HG03196 (cell line): ENCODE data around the gene PLCH2.
"Not testable (repeated sequence)": the region's sequence is repeated elsewhere in the genome, so short reads cannot be mapped to it uniquely, and the experiment has no call there.

Experiments used
- ATAC-seq: cut with Tn5 transposase; IDR thresholded peaks from one replicate; pipeline ENCODE4 v1.9.1; 2021; ENCODE audit not compliant: unreplicated experiment

The PLCH2 gene

DNA sequence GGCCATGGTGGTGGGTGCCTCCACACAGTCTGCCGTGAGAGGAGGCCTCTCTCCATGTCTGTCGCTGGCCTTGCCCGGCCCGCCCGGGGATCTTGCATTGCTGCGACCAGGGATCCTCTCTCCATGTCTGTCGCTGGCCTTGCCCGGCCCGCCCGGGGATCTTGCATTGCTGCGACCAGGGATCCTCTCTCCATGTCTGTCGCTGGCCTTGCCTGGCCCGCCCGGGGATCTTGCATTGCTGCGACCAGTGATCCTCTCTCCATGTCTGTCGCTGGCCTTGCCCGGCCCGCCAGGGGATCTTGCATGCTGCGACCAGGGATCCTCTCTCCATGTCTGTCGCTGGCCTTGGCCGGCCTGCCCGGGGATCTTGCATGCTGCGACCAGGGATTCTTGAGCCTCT, 35.7 kb upstream of the PLCH2 start:
- ATAC-seq = not testable (repeated sequence)

DNA sequence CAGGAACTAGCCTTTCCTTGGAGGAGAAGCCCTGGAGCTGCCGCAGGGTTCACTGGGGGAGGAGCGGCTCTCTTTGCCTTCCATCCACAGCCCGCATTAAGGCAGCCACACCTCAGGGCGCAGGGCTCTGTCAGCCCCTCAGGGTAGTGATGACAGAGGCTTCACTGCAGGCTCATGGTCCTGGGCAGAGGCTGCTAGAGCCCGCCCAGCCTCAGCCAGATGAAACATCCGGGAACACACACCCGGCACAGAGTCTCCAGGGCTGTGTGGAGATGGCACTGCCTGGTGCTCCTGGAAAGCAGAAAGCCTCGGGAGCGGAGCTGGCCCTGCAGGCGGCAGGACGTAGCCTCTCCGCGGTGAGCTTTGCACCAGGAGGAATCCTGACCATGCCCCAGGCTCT, 34.3 kb upstream of the PLCH2 start:
- ATAC-seq = no peak

DNA sequence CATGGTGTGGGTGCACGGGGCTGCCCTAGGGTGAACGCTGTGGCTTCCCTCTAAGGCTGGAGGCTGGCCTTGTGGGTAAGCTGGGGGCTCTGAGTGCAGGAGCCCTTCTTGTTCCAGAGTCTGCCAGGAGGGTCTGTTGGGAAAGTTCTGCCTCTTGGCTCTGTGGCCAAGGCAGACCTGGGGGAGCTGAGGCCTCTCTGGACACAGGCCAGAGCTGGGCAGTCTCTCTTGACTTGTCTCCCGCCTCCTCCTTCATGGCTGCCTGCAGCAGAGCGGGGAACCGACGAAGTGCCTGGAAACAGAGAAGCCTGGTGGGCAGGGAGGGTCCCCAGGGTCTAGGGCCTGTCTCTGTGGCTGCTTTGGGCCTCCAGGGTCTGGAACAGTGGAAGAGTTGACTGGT, 33.4 kb upstream of the PLCH2 start:
- no peak for ATAC-seq

DNA sequence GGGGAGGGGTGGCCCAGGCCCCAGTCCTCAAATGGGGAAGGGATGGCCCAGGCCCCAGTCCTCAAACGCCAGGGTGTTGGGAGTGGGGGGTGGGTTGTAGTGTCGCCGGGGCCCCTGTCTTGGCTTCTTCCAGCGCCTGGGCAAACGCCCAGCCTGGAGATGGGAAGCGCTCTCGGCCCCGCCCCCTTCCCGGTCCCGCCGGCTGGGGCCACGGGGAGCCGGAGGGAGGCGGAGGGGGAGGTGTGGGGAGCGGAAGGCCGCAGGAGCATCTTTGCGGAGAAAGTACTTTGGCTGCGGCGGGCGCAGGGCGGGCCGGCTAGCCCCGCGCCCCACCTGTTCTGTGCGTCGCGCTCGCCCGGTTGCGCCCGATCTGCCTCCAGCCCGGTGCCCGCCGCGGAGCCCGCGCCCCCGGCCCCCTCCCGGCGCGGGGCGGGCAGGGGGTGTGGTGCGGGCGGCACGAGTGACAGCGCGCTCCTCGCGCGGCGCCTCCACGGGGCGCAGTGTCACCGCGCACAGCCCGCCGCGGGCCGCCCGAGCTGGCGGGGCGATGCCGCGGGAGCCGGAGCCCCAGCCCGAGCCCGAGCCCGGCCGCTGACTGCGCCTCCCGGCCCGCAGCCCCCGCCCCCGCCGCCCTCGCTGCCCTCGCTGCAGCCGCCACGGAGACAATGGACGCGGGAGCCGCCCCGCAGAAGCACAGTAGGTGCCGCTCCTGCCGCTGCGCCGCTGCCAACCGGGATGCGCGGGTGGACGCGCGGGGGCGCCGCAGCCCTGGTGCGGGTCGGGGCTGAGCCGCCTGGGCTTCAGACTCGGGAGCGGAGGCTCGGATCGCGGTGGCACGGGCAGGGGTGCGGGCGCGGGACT, 32.6 kb upstream of the PLCH2 start:
- ATAC-seq = no peak

DNA sequence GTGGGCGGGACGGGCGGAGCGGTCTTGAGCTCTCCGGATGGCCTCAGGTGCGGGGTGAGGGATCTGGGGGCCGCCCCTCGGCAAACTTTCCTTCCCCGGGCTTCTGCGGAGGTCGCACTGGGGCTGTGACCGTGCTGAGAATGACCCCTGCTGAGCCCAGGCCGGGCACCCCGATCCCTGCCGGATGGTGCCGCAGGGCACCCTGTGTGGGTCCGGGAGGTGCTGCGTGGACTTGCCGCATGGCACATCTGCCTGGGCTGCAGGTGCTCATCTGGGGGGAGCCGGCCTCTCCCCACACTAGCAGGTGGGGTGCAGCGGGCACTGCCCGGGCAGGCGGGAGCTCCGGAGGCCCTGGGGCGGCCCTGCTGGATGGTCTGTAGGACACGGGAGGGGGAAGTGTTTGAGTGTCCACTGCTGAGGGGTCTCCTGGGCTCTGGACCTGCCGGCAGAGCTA, 31.9 kb upstream of the PLCH2 start:
- no peak for ATAC-seq

DNA sequence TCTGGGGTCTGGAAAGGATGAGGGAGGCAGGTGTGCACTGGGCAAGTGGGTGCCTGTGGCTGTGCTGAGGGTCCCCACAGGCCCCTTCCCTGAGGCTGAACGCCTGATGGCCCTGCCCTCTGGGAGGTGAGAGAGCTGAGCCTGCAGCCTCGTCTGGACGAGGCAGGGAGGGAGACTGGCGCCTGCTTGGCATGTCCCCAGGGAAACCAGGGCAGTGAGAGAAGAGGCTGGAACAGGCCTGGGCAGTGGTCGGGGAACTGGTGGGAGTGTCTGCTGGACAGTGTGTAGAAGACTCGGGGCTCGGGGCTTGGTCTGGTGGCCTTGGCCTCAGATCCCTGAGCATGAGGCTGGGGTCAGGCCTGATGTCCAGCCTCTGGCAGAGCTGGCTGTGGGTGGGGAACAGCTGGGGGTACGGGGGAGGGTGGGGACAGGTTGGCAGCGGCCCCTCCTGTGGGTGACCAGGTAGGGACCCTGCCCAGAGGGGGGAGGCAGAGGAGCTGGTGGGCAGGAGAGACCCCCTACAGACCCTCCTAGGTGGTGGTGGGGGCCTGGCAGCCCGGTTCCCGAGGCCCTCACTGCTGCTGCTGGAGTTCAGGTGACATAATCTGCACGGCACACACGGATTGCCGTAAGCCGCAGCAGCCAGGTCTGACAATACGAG, 30.8 kb upstream of the PLCH2 start:
- ATAC-seq = no peak

DNA sequence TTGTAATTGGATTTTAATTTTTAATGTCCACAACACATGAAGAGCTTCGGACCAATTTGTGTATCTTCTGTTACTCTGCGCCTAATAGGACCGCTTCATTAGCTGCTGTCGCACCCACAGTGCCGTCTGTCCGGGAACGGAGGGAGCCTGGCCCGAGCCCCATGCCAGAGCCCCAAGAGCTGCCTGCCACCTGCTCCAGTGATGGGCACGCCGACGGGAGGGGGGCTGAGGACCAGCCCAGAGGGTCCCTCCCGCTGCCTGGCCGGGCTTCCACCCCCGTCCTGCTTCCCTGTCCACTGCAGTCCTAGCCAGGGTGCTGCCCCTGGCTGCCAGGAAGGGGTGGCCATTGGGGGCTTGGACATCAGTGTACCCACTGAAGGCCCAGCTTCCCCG, 30.3 kb upstream of the PLCH2 start:
- ATAC-seq = no peak

DNA sequence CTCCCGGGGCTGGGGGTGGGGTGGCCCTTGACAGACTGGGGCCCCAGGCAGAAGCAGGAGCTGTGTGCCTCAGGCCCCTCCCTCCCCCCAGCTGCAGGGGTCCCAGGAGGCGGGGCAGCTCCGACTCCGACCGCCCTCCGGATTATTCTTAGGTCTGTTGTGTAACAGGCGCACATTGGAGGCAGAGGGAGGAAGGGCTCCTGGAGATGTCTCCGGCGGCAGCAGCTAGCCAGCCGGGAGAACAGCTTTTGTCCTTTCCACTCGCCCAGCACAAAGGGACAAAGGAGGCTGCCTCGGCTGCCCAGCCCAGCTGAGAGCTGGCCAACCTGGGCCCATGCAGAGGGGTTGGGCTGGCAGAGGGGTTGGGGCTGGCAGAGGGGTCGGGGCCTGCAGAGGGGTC, 29.7 kb upstream of the PLCH2 start:
- no peak for ATAC-seq

DNA sequence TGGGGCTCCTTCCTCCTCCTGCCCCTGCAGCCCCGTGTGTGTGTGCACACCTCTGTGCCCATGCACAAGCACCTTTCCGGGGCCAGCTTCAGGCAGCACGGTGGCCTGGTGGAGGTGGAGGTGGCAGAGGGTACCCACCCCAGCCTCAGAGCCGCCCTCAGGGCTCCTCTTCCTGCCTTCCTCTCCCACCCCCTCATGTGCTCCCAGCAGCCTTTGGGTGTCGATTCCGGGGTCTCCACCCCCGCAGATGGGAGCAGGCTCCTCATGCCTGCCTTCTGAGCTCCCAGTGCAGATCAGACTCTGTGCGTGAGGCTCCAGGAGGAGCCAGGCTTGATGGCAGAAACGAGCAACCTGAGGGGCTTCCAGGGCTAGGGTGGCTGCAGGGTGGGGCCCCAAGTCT, 29.2 kb upstream of the PLCH2 start:
- ATAC-seq = no peak

DNA sequence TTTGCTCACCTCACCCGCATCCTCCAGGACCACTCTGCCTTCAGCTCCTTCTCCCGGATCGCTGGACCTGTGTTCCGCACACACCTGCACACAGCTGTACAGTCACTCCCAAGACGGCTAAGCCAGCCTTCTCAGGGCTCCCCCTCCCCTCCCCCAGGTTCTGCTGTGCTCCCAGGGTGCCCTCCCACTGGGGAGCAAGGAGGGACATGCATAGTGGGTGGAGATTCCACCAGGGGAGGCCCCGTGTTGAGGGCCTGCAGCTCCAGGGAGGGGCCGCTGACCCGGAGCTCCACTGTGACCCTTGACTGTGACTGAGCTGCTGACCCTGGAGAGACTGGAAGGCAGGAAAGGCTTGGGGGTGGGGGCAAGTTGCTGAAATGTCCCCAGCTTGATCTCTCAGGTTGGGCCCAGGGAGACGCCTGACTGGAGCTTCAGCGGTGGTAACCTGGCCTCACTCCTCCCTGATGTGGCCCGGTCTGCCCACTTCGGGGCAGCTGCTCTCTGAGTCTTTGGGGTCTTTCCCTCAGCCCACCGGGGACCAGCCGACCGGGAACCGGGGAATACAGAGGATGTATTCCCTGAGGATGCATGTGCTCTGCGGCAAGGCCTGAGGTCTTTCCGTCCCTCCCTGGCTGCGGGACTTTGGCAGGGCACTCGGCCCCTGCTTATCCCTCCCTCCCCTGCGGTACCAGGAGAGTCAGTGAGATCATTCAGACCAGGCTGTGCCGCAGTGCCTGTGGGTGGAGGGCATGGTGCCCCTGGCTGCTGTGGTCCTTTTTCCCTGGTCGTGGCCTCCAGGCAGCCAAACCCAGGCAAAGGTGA, 28.6 kb upstream of the PLCH2 start:
- no peak for ATAC-seq

DNA sequence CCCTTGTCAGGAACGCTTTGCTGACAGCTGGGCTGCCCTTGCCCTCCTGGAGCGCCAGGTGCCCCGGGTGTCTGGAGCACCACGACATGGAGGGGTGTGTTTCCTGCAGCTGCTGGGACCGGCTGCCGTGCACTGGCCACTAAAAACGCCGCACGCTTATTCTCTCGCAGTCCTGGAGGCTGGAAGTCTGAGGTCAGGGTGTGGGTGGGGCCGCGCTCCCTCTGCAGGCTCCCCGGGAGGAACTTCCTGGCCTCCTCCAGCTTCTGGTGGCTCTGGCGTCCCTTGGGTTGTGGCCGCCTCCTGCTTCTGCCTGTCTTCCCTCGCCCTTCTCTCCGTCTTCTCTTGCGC, 28.0 kb upstream of the PLCH2 start:
- no peak for ATAC-seq

DNA sequence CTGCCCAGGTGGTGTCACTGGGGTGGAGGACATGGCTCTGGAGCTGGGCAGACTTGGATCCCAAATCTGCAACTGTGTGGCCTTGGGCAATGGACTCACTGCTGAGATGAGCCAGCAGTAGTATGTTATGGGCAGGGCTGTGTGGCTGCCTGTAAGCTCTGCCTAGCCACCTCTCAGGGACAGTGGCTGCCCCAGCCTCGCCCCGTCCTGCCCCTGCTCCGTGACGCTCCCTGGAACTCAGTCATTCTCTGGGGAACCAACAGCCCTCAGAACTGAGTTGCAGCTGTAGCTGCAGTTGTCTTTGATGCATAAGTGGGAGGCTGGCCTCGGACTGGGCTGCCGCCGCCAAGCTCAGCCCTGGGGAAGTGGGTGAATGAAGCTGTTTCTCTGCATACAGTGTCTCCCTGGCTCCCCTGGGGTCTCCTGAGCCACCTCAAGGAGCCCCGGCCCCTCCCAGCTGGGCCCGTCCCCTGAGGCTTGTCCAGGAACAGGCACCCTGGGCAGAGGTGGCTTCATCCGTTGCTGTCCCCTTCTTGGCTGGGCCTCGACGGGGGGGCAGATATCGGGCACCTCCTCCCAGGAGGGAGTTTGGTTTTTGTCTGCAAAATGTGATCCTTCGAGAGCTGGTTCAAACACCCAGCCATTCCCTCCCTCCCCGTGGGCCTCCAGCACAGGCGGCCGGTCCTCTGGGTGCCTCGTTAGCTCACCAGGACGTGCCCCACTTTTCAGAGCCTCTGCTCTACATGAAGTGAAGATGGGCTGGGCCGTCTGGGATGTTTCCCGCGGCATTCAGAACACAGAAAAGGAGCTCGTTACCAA, 26.2 kb upstream of the PLCH2 start:
- ATAC-seq = no peak

DNA sequence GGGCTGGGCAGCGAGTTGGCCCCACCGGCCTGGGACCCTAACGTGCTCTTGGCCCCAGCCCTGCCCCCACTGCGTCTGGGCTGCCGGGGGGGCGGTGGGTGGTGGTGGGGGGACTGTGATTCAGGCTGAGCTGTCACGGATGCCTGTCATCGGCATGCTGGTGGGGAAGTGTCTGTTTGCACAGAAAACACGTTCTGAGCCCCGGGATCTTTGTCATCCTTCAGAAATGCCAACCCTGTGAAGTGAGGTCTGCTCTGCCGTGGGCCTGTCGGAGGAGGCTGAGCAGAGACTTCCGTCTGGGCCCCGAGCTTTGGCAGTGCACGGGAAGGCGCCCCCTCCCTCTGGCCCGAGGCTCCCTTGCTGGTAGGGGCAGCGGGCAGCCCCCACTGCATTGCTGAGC, 24.3 kb upstream of the PLCH2 start:
- no peak for ATAC-seq

DNA sequence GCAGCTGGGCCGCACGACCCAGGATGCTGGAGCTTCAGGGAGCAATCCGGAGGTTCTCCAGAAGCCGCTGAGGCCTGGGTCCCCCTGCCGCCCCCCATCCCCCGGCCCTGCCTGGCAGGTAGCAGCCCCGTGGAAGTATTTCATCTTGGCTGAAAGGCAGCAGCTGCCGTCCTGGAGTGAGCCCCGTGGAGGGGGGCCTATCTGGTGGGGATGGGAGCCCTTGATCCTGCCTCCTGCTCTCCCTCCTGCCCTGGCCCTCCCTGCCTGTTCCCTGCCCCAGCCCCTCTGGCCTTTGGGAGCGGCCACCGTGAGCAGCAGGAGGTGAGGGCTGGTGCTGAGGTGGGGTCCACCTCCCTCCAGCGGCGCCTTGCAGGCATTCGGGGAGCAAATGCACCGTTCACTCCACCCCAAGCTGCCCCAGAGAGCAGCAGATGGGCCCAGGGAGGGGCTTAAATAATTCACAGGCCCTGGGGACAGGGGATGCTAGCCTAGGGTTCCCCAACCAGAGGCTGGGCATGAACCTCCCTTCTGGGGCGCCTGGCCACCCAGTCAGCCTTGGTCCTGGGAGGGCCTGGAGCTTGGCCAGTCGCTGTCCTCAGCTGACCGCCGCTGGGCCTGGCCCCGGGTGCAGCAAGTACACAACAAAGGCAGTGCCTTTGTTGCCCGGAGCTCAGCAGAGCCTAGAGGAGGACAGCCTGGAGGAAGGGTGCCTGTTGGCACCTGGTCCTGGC, 23.7 kb upstream of the PLCH2 start:
- ATAC-seq = no peak

DNA sequence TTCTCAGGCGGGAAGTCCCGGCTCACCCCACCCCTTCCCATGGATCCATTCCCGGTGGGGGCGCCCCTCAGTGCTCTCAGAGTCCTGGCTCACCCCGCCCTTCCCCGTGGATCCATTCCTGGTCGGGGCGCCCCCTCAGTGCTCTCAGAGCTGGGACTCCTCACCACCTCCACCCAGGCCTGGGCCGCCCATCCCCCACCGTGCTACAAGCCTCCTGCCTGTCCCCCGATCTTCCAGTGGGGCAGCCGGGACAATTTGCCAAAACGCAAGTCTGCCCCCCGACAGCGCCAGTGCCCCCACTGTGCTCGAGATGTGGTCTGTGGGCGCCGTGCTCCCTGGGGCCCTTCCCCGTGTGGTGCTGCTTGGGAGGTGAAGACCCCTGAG, 23.2 kb upstream of the PLCH2 start:
- ATAC-seq = no peak

DNA sequence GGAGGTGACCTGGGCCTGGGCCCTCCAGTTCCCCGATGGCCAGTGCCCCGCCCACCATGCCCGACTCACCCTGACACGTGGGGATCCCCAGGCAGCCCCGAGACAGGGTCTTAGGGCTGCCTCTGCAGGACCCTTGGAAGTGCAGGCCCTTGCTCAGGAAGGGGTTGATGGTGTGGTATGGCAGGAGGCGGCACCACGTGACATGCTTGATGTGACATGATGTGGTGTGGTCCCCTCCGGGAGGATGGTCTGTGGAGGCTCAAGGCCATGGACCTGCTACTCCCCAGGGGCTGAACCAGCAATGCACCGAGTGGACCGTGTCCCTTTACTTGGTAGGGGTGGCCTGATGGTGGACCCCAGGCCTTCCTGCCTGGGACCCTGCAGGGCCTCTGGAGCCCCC, 21.9 kb upstream of the PLCH2 start:
- ATAC-seq = no peak

DNA sequence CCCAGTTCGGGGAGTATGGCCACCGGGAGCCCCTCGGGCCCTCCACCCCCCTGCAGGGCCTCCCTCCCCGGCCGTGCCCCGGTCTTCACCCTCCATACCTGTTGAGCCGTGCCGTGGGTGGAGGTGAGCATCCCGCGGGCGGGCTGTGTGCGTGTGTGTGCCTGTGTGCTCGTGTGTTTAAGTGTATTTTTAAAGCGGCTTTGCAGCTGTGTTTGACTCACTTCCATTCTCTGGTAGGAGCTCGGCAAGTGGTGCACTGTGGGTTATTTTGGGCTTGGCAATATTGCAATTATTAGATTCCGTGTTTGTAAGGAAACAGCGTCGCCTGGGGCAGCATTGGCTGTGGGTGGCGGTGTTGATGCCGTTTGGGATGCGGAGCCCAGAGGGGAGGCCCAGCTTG, 20.3 kb upstream of the PLCH2 start:
- ATAC-seq = no peak

DNA sequence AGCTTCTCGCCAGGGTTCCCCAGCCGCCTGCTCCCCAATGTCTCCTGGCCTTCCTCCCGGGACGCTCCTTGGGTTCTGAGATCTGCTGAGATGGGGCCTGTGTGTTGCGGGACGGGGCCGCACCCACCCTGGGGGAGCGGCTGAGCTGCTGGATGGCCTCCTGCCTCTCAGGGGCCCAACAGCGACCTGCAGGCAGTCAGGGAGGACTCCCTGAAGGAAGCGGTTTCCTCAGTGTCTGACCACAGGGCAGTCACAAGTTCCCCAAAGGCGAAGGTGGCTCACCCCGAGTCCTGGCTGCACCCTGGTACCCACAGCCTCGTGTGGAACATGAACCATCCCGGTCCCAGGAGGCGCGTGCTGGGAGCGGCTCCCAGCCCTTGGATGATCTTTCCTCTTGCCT, 18.6 kb upstream of the PLCH2 start:
- no peak for ATAC-seq

DNA sequence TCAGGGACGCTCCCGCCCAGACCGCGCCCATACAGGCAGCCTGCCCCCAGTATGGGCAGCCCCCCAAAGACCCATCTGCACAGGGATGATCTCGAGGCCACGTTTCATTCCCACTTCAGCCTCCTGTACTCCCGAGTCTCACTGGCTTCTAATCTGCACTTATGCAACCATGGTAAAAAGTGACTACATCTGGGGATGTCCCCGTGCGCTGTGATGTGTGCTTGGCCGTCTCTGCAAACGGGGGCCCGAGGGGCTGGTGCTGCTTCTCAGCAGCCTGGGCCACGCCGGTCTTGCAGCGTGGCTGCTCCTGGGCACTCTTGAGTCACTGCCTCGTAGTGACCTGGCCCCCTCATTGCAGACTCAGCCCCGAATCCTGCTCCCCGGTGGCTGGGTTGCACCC, 17.4 kb upstream of the PLCH2 start:
- ATAC-seq = no peak

DNA sequence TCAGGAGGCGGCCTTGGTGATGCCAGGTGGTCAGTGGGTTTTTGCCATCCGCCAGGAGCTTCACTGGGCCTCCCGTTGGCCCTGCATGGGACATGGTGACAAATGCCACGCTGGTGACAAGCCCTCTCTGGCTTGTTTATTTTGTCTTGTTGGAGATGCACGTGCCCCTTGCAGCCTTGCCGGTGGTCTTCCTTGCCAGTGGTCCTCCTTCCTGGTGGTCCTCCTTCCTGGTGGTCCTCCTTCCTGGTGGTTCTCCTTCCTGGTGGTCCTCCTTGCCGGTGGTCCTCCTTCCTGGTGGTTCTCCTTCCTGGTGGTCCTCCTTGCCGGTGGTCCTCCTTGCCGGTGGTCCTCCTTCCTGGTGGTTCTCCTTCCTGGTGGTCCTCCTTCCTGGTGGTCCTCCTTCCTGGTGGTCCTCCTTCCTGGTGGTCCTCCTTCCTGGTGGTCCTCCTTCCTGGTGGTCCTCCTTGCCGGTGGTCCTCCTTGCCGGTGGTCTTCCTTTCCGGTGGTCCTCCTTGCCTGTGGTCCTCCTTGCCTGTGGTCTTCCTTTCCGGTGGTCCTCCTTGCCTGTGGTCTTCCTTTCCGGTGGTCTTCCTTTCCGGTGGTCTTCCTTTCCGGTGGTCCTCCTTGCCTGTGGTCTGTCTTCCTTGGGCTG, 16.9 kb upstream of the PLCH2 start:
- ATAC-seq = not testable (repeated sequence)
